Left ventricle myocardium inferior (tissue), 1 donor: ENCODE results near the gene PNRC1. TPM values are rescaled to one million over a fixed set of nuclear protein-coding genes. Genes with fewer than 3 reads are reported as not detected.
"Not testable (repeated sequence)": the region's sequence is repeated elsewhere in the genome, so short reads cannot be mapped to it uniquely, and the experiment has no call there.

ENCODE experiments used
- DNase-seq: peaks from one replicate; pipeline ENCODE4 v3.0.0-alpha.2; 2020
- H3K27ac ChIP-seq: fragments of 200-600 bp; replicated peaks from 2 replicates; pipeline ENCODE4 v1.8.0; 2021
- H3K27me3 ChIP-seq: fragments of 200-600 bp; 2 replicates; pipeline ENCODE4 v1.8.0; 2021; ENCODE audit warnings: low read depth
- H3K36me3 ChIP-seq: fragments of 200-600 bp; 2 replicates; pipeline ENCODE4 v1.8.0; 2021
- H3K4me1 ChIP-seq: fragments of 200-600 bp; 2 replicates; pipeline ENCODE4 v1.8.0; 2021
- H3K4me3 ChIP-seq: fragments of 200-600 bp; 2 replicates; pipeline ENCODE4 v1.8.0; 2021; ENCODE audit warnings: mild to moderate bottlenecking, moderate library complexity
- H3K9me3 ChIP-seq: fragments of 200-600 bp; replicated peaks from 2 replicates; pipeline ENCODE4 v1.8.0; 2021
- intact Hi-C: fragments of 100-400 bp; cut with micrococcal nuclease; formaldehyde crosslinking; loops from one replicate; pipeline ENCODE4 v1.11.0; 2022
- long read RNA-seq: library from polyadenylated mRNA; unstranded; transcript quantifications from one replicate; pipeline ENCODE4 v2.0.0, GENCODE V29; 2021
- total RNA-seq: library from RNA; stranded (reverse); fragmentation: NEBNext Ultra II Directional; extraction: Animal tissue kit (Norgen Biotek cat#: 25700); gene quantifications from one replicate; pipeline ENCODE4 v1.2.1, GENCODE V29; 2021
- TF ChIP-seq, protein P1 (sequence below): fragments of 200-600 bp; IDR thresholded peaks from 2 replicates; pipeline ENCODE4 v1.8.0; 2021; ENCODE audit warnings: antibody characterized with exemption, mild to moderate bottlenecking, borderline replicate concordance
- donor health status: DM: no; HTN: yes; CAD: no; lungs with severe emphysema.

The PNRC1 gene
- total RNA-seq: 180 TPM
- long read RNA-seq, transcript PNRC1-201 (2 exons, 2,065 nt): major isoform, 237 of 253 reads
- long read RNA-seq, transcript PNRC1-203 (2 exons, 816 nt): minor isoform, 6 of 253 reads
- long read RNA-seq, partial matches to known transcripts: 0 of 253 reads
- long read RNA-seq, other reads (novel, unspliced or antisense): 10 of 253 reads

DNA sequence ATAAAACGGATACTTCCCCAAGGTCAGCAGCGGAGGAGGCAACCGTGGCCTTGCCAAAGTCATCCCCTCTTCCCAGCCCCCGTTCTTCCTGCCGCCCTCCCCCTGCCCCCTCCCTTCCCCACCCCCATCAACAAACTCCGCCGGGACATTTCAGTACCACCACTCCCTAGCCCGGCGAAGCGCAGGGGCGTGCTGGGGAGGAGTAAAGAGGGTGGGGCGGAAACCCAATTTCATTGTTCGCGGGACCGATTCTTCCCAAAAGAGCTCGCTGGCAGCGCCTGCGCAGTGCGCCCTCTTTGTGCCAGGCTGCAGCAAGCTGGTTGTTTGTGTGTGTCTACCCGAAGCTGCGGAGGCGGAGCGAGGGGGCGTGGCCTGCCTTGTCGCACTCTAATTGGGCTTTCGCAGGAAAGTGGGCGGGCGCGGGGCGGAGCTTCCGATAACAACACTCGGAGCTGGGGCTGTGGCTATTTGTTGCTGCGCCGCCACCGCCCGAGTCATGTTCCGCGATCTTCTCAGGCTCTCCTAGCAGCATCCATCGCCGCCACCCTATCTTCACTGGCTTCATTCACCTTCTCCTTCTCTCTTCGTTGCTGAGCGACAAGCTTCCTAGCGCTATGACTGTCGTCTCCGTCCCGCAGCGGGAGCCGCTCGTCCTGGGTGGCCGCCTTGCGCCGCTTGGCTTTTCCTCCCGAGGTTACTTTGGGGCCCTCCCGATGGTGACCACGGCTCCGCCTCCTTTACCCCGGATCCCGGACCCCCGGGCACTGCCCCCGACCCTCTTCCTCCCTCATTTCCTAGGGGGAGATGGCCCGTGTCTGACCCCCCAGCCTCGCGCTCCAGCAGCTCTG lies at the start of gene PNRC1:
Gene PNRC1 (plus strand): TSS at position 471 of the 848 bp plus-strand sequence. CDS start 144 bp downstream, at position 615.
- H3K27me3 ChIP-seq: no peaks in the 10 kb centered on the region
- TF ChIP-seq, protein P1, sequence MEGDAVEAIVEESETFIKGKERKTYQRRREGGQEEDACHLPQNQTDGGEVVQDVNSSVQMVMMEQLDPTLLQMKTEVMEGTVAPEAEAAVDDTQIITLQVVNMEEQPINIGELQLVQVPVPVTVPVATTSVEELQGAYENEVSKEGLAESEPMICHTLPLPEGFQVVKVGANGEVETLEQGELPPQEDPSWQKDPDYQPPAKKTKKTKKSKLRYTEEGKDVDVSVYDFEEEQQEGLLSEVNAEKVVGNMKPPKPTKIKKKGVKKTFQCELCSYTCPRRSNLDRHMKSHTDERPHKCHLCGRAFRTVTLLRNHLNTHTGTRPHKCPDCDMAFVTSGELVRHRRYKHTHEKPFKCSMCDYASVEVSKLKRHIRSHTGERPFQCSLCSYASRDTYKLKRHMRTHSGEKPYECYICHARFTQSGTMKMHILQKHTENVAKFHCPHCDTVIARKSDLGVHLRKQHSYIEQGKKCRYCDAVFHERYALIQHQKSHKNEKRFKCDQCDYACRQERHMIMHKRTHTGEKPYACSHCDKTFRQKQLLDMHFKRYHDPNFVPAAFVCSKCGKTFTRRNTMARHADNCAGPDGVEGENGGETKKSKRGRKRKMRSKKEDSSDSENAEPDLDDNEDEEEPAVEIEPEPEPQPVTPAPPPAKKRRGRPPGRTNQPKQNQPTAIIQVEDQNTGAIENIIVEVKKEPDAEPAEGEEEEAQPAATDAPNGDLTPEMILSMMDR: no peak
- H3K4me3 ChIP-seq: peak within 1 kb of the TSS; percentile 99
- intact Hi-C loops: loop anchor here (10.0 kb wide), 2 partner anchors 64 to 96 kb away; partner anchors contain the start of gene PM20D2
- H3K4me1 ChIP-seq: peaks cover 60% of the 10 kb centered on the region
- H3K36me3 ChIP-seq: peaks cover 32% of the 10 kb centered on the region
- peak; percentile 100 for DNase-seq
- peak within 1 kb of the TSS; percentile 100 for H3K27ac ChIP-seq
- H3K9me3 ChIP-seq: no peaks in the 10 kb centered on the region

DNA sequence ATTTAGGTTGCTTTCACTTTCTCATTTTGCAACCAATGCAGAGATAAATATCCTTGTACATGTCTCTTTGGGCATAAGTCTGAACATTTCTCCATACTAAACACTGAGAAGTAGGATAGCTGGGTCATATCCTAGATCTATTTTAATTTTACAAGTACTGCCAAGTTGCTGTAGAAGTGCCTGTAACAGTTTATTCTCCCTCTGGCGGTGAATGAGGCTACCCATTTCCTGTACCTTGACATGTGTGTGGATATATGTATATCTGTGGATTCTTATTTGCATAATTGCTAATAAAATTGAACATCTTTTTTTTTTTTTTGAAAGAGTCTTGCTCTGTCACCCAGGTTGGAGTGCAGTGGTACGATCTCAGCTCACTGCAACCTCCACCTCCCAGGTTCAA lies 48.0 kb upstream of the PNRC1 start:
- no peak for DNase-seq
- Histone ChIP-seq H3K4me1 (peaks cover 48% of the 10 kb centered on the region), H3K27ac (no peak overlapping the region), H3K27me3 (no peaks in the 10 kb centered on the region), H3K4me3 (no peak overlapping the region), H3K9me3 (peaks cover 3% of the 10 kb centered on the region), H3K36me3 (no peaks in the 10 kb centered on the region)
- TF ChIP-seq, protein P1: peak; percentile 66
- intact Hi-C loops: no loop called here

DNA sequence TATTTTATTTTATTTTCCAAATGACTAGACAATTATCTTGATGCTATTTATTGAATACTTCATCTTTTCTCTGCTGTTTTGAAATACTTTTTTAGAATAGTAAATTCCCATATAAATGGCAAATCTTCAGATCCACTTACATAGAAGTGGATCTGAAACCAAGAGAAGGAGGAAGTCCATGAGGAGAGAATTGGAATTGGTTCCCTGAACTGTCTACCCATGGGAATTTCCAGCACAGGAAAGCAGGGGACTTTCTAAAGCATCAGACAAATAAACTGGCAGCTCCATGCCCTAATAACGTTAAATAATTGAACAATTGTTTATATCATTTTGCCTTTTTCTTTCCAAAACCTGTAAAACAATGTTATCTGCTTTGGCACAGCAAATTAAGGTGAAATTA lies 47.1 kb upstream of the PNRC1 start:
- no peaks in the 10 kb centered on the region for H3K27me3 ChIP-seq
- intact Hi-C loops: no loop called here
- no peak overlapping the region for H3K27ac ChIP-seq
- TF ChIP-seq, protein P1: no peak
- no peaks in the 10 kb centered on the region for H3K36me3 ChIP-seq
- no peak overlapping the region for H3K4me3 ChIP-seq
- peaks cover 48% of the 10 kb centered on the region for H3K4me1 ChIP-seq
- no peak for DNase-seq
- H3K9me3 ChIP-seq: peaks cover 12% of the 10 kb centered on the region

DNA sequence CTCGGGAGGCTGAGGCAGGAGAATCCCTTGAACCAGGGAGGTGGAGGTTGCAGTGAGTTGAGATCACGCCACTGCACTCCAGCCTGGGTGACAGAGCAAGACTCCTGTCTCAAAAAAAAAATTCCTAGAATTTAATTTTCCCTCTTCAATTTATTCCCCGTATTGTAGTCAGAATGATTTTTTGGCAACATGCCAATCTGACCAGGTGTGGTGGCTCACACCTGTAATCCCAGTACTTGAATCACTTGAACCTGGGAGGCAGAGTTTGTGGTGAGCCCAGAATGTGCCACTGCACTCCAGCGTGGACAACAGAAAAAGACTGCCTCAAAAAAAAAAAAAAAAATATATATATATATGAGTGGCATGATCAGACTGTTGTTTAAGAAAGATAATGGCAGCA lies 46.4 kb upstream of the PNRC1 start:
- intact Hi-C loops: not testable (repeated sequence)

DNA sequence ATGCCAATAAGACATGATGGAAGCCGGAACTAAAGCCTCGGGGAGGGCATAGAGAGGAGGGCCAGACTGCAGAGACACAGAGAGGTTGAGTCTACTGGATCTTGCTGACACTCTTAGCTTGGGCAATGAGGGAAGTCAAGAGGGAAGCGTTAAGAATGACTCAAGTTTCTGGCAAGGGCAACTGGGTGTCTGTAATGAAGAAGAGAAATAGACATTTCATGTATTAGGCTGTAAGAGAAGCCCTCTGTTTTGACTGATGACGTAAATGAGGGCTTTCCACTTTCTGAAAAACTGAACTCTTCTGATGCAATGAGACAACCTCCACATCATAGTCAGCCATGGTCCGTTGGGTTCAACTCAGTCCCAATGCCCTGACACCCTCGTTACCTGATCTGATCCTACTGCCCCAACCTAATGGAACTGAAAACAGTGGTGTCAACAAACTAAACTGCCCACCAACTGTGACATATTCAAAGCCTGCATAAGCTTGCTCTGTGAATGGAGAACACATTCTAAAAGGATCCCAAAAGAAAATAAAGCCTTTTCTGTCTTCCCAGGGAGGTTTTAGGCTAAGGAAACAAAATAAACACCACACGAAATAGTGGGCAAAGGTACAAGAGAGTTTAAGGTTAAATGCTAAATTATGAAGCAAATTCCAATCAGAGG lies 45.8 kb upstream of the PNRC1 start:
- Histone ChIP-seq H3K27me3 (no peaks in the 10 kb centered on the region), H3K4me1 (peaks cover 48% of the 10 kb centered on the region), H3K9me3 (peaks cover 13% of the 10 kb centered on the region), H3K36me3 (no peaks in the 10 kb centered on the region), H3K27ac (peak overlapping the region; percentile 94), H3K4me3 (peak overlapping the region; percentile 49)
- DNase-seq: peak; percentile 23
- TF ChIP-seq, protein P1: no peak
- intact Hi-C loops: loop anchor here (5.0 kb wide), 1 partner anchor 43 kb away; no protein-coding TSS in a partner anchor

More for the DNA sequence above, 46.4 kb upstream of the PNRC1 start:
- Histone ChIP-seq H3K9me3 (peaks cover 13% of the 10 kb centered on the region), H3K27ac (peak overlapping the region; percentile 94), H3K4me1 (peaks cover 48% of the 10 kb centered on the region)
- not testable (repeated sequence) for H3K27me3 ChIP-seq, H3K36me3 ChIP-seq, H3K4me3 ChIP-seq, DNase-seq
